Testis (tissue), 3 donors: ENCODE results near the gene SNX10. TPM values are rescaled to one million over a fixed set of nuclear protein-coding genes. Genes with fewer than 3 reads are reported as not detected.
A peak's percentile ranks its signal among the peaks of the same experiment; 100 is the strongest.

Experiments
- DNase-seq: peaks from one replicate; pipeline ENCODE4 v3.0.0-alpha.2; 2019
- H3K27ac ChIP-seq, 2 donors: fragments of 200-600 bp; sonication (generic); one replicate each; pipeline ENCODE4 v1.5.1; 2019
- H3K27me3 ChIP-seq: fragments of 200-600 bp; sonication (generic); one replicate; pipeline ENCODE4 v1.5.1; 2019
- H3K36me3 ChIP-seq: fragments of 200-600 bp; sonication (generic); one replicate; pipeline ENCODE4 v1.5.1; 2017; ENCODE audit warnings: low read depth; ENCODE audit errors: missing control alignments
- H3K4me1 ChIP-seq: fragments of 200-600 bp; sonication (generic); one replicate; pipeline ENCODE4 v1.5.1; 2019
- H3K4me3 ChIP-seq, 2 donors: fragments of 200-600 bp; sonication (generic); one replicate each; pipeline ENCODE4 v1.5.1; 2017 to 2019
- H3K9me3 ChIP-seq: fragments of 200-600 bp; sonication (generic); one replicate; pipeline ENCODE4 v1.5.1; 2017
- POLR2A ChIP-seq: fragments of 450-650 bp; IDR thresholded peaks from one replicate; pipeline ENCODE4 v1.6.1; 2017; ENCODE audit warnings: antibody characterized with exemption, mild to moderate bottlenecking, moderate library complexity
- WGBS, 2 donors: methylation state at CpG; one replicate each; pipeline ENCODE4 v1.1.5; 2018; 5-methylcytosine and 5-hydroxymethylcytosine counted together
- intact Hi-C: fragments of 100-400 bp; cut with DNase I; formaldehyde crosslinking; loops from one replicate; pipeline ENCODE4 v1.15.1; 2023; ENCODE audit warnings: low total_unique reads
- polyA plus RNA-seq: library from polyadenylated mRNA; stranded (reverse); fragments of 350-450 nt; fragmentation: Illumina TruSeq; extraction: RNeasy Lipid Tissue Mini Kit (QIAGEN cat#74804); gene quantifications from one replicate; pipeline ENCODE4 v1.2.3, GENCODE V29; 2014; ENCODE audit warnings: low read depth, low replicate concordance; ENCODE audit not compliant: insufficient read depth
- total RNA-seq, 2 donors: library from RNA; depleted of rRNA; stranded (reverse); fragments of >200 nt; gene quantifications; one replicate each; pipeline ENCODE4 v1.2.3, GENCODE V29; 2016
- TF ChIP-seq, protein P1 (sequence below), 3 experiments: fragments of 450-650 bp in 2 of 3; fragments of 200-600 bp in 1 of 3; sonication (generic) in 1 of 3; IDR thresholded peaks; one replicate each; pipeline ENCODE4 v1.5.1; 2016 to 2019; ENCODE audit warnings: antibody characterized with exemption in 3 of 3, mild to moderate bottlenecking in 2 of 3, moderate library complexity in 1 of 3

Gene SNX10
- total and polyA plus RNA-seq, 3 donors from 2014 or later: 4.4 to 6.3 (median 5.6) TPM

DNA sequence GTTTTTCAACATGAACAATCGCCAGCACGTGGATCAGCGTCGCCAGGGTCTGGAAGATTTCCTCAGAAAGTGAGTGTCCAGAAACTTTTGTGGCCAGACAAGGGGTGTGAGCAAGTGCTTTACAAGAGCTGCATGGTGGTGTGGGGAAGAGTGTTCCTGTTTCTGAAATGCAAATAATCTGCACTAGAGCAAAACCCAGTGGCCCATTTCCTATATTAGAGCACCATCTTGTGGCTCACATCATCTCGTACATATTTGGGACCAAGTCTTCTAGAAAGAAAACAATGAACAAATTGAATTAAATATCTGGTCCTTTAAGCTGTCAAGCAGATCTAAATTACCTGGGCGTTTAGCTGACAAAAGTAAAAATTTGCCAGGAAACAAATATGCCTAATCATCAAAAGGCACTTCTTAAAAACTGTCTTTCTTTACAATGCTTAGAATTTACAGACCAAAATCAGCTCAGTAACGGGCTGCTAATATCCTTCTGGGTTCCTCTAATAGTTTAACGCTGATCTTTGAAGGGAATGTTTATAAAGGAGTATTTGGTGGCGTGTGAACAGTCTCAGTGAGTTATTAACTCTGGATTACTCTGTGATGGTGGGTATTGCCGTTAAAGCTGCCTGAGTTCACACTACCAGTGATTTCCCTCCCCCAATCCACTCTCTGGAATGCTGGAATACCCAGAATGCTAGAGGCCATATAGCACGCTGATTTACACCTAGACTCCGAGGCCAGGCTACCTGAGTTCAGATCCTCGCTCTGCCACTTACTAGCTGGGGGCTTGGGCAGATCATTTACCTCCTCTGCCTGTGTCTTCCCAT lies 73.6 kb downstream of the SNX10 start:
- Histone ChIP-seq H3K36me3 (no peaks in the 10 kb centered on the region), H3K27me3 (no peaks in the 10 kb centered on the region), H3K27ac (no peak overlapping the region), H3K9me3 (no peaks in the 10 kb centered on the region), H3K4me1 (no peaks in the 10 kb centered on the region), H3K4me3 (no peak overlapping the region)
- no peak for TF ChIP-seq POLR2A
- TF ChIP-seq, protein P1, sequence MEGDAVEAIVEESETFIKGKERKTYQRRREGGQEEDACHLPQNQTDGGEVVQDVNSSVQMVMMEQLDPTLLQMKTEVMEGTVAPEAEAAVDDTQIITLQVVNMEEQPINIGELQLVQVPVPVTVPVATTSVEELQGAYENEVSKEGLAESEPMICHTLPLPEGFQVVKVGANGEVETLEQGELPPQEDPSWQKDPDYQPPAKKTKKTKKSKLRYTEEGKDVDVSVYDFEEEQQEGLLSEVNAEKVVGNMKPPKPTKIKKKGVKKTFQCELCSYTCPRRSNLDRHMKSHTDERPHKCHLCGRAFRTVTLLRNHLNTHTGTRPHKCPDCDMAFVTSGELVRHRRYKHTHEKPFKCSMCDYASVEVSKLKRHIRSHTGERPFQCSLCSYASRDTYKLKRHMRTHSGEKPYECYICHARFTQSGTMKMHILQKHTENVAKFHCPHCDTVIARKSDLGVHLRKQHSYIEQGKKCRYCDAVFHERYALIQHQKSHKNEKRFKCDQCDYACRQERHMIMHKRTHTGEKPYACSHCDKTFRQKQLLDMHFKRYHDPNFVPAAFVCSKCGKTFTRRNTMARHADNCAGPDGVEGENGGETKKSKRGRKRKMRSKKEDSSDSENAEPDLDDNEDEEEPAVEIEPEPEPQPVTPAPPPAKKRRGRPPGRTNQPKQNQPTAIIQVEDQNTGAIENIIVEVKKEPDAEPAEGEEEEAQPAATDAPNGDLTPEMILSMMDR (IDR thresholded peaks at IDR 0.05): peak; percentile 61 to 81 (median 71)
- 47 to 55% methylated on average over 13 of the region's 13 CpGs for WGBS, 2 donors
- peak; percentile 55 for DNase-seq
- intact Hi-C loops: loop anchor here (10.0 kb wide), 2 partner anchors 280 to 470 kb away; no protein-coding TSS in a partner anchor

DNA sequence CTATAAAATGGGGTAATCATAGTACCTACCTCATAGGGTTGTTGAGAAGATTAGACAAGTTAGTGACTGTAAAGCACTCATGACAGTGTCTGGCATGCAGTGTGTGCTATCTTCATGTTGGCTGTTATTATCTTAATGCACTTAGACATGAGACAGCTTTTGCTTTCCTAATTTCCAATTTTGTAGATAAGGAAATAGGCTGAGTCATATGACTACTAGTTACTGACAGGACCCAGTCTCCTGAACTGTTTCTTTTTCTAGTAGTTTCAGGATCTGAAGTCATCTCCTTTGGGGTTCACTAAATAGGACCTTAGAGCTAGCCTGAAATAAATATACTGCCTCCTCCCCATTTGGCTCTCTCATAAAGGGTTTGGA lies 74.2 kb downstream of the SNX10 start:
- no peaks in the 10 kb centered on the region for H3K27me3 ChIP-seq
- intact Hi-C loops: loop anchor here (10.0 kb wide), 2 partner anchors 281 to 471 kb away; no protein-coding TSS in a partner anchor
- H3K27ac ChIP-seq: no peak overlapping the region
- TF ChIP-seq, protein P1 (IDR thresholded peaks at IDR 0.05): no peak
- no peak for TF ChIP-seq POLR2A
- no peak overlapping the region for H3K4me3 ChIP-seq
- no peaks in the 10 kb centered on the region for H3K36me3 ChIP-seq
- no peak for DNase-seq
- no peaks in the 10 kb centered on the region for H3K4me1 ChIP-seq
- no peaks in the 10 kb centered on the region for H3K9me3 ChIP-seq

DNA sequence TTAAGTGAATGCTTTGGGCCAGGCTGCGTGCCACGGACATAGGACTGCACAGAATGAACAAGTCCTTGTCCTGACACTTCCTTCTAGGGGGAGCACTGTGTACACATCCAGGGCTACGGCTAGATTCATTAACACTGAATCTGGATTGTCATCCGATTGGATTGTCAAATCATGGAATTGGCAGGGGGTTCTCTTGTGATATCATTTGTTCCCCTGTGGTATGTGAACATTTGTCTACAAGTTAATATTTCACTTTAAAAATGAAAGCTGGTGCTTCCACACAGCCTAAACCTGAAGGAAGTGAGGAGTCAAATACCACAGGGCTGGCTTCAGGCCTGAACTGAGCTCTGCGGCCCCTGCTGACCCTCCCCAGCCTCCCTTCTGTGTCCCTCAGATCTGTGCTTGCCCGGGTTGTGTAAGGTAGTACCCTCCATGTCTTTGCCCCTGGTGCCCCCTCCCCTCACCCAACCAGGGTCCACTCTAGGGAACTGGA lies 75.6 kb downstream of the SNX10 start:
- H3K27me3 ChIP-seq: no peaks in the 10 kb centered on the region
- no peak for DNase-seq
- no peaks in the 10 kb centered on the region for H3K4me1 ChIP-seq
- intact Hi-C loops: loop anchor here (10.0 kb wide), 2 partner anchors 282 to 472 kb away; no protein-coding TSS in a partner anchor
- WGBS, 2 donors: 74 to 85% methylated on average over 6 of the region's 6 CpGs
- H3K36me3 ChIP-seq: no peaks in the 10 kb centered on the region
- no peaks in the 10 kb centered on the region for H3K9me3 ChIP-seq
- H3K4me3 ChIP-seq: no peak overlapping the region
- no peak for TF ChIP-seq POLR2A
- TF ChIP-seq, protein P1 (IDR thresholded peaks at IDR 0.05): no peak
- H3K27ac ChIP-seq: no peak overlapping the region

DNA sequence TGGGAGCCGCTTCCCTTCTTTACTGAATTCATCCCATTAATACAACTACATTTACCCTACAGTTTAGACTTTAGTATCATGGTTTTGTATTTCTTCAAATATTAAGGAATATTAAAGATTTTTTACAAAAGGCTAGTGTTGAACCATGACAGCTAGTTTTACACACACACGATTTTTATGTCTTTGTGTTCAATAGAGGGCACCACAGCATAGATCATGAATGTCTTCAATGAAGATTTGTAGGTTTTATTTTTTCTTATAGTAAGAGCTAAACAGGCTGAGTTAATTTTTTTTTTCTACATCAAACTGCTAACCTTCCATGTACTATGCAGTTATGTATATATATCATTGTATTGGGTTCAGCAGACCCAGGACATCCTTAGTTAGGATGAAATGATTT lies 76.9 kb downstream of the SNX10 start:
- Histone ChIP-seq H3K9me3 (no peaks in the 10 kb centered on the region), H3K27me3 (no peaks in the 10 kb centered on the region), H3K27ac (no peak overlapping the region), H3K36me3 (no peaks in the 10 kb centered on the region), H3K4me3 (no peak overlapping the region), H3K4me1 (no peaks in the 10 kb centered on the region)
- TF ChIP-seq, protein P1 (IDR thresholded peaks at IDR 0.05): no peak
- TF ChIP-seq POLR2A: no peak
- WGBS, 2 donors: 77 to 79% methylated on average over 2 of the region's 2 CpGs
- no peak for DNase-seq
- intact Hi-C loops: loop anchor here (10.0 kb wide), 2 partner anchors 284 to 474 kb away; no protein-coding TSS in a partner anchor
